Stimulated activated CD8-positive, alpha-beta memory T cell treated with anti-CD3 and anti-CD28 coated beads, Interleukin-4, amount 100 ng/mL, for 48 hours (primary cell): ENCODE results near the gene LMO7.

Experiments used
- DNase-seq: peaks from one replicate; pipeline ENCODE4 v3.0.0-alpha.2; 2020

The LMO7 gene

GRCh38 chr13:75635828-75636435 is at the start of gene LMO7:
LMO7 (plus strand) TSS chr13:75636330; CDS start chr13:75636658, 328 bp downstream.
- peak; percentile 48 for DNase-seq

DNA sequence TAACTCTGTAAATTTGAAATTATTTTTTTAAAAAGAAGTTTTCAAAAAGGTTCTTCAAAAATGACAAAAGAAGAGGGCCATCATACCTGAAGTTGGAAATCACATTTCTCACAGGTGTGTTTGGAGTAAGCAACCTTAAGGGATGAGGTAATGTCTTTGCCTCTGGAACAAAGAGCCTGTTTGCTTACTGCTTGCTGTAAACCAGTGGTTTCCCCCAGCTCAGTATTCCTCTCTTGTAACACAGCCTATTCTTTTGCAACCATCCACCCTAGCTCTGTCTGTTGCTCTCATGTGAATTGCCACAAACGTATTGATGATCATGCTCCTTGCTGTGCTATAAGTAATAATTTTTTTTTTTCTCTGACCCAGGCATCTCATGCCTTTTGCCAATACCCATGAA is 48.5 kb upstream of the LMO7 start:
- DNase-seq = no peak

DNA sequence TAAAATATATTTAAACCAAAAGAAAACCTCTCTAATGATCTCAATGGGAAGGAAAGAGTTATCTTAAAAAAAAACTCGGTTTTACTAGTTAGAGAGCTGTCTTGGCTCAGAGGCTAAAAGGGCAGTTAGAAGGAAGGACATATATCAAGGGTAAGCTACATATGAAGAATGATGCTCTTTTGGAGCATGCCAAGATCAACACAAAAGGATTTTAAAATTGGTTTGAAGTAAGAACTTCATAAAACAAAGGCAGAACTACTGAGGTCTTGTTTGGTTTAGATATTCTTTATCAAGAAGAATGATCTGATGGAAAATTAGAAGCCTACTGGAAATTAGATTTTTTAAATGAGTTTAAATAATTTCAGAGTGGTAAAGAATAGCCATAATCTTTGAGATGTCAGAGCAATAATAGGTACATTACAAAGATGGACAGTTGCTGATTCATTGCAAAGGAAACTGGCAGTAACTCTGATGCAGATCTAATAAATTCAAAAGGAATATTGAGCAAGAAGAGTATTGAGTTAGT is 39.4 kb upstream of the LMO7 start:
- no peak for DNase-seq

DNA sequence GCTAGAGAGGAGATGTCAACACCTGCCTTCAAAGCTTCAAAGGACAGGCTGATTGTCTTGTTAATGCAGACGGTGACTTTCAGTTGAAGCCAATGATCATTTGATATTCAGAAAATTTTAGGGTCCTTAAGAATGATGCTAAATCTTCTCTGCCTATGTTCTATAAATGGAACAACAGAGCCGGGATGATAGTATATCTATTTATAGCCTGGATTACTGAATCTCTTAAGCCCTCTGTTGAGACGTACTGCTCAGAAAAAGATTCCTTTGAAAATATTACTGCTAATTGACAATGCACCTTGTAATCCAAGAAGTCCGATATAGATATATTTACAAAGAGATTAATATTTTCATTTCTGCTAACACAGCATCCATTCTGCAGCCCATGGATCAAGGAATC is 35.8 kb upstream of the LMO7 start:
- DNase-seq = no peak

DNA sequence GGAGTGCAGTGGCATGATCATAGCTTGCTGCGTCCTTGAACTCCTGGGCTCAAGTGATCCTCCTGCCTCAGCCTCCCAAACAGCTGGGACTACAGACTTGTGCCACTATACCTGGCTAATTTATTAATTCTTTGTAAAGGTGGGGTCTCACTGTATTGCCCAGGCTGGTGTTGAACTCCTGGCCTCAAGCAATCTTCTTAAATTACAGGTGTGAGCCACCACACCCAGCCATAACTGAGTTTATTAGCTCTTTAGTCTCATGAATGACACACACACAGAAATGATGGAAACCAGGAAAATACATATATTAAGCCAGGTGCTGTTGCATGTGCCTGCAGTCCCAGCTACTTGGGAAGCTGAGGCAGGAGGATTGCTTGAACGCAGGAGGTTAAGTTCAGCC is 33.1 kb upstream of the LMO7 start:
- no peak for DNase-seq

DNA sequence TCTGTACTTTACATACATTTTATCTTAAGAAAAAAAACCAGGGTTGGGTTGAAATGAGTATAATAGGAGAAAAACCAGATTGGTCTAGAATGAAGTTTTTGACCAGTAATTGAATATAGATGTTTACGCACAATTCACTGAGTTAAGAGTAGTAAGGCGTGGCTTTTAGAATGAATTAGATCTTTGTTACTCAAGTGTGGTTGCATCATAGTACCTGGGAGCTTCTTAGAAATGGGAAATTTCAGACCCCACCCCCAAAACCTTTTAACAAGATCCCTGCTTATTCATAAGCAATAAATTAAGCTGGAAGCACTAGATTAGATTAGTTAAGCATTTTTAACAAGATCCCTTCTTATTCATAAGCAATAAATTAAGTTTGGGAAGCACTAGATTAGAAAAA is 28.7 kb upstream of the LMO7 start:
- no peak for DNase-seq

DNA sequence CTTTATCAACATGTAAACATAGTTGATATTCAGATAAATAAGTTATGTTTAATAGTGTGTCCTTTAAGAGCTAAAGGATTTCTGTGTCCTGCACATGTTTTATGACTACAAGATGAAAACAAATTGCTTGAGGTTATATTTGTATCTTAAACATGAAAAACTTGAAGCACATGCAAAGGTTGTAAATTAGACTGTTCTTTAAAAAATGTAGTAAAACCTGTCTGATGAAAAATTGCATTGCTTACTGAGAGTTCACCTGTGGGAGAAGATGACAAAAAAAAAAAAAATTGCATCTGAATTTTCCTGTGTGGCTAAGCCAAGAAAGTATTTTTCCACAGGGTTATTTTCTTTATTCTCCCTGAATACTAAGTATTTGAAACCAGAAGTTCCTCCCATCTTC is 25.7 kb upstream of the LMO7 start:
- no peak for DNase-seq

- DNase-seq = no peak
Measured at GRCh38 chr13:75612354-75612753, 23.8 kb upstream of the LMO7 start.

- DNase-seq = no peak
Measured at GRCh38 chr13:75617230-75617629, 18.9 kb upstream of the LMO7 start.

- DNase-seq = no peak
Measured at GRCh38 chr13:75618308-75618707, 17.8 kb upstream of the LMO7 start.

- no peak for DNase-seq
Measured at GRCh38 chr13:75620020-75620419, 16.1 kb upstream of the LMO7 start.

GRCh38 chr13:75621147-75621546 is 15.0 kb upstream of the LMO7 start:
- no peak for DNase-seq

DNA sequence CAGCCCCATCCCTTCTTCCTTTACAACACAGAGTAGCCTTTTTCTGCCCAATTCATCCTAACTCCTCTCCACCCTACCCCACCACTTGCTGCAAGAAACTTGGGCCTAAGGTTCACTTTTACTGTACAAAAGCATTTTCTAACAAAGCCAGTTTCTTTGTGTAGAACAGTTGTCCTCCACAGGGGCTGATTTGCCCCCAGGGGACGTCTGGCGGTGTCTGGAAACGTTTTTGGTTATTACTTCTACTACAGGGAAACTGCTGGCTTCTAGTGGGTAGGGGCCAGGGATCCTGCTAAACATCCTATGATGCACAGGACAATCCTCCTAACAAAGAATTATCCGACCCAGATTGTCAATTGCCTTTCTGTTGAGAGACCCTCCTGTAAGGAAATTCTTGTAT is 7.3 kb upstream of the LMO7 start:
- no peak for DNase-seq

GRCh38 chr13:75633285-75633684 is 2.8 kb upstream of the LMO7 start:
- no peak for DNase-seq

DNA sequence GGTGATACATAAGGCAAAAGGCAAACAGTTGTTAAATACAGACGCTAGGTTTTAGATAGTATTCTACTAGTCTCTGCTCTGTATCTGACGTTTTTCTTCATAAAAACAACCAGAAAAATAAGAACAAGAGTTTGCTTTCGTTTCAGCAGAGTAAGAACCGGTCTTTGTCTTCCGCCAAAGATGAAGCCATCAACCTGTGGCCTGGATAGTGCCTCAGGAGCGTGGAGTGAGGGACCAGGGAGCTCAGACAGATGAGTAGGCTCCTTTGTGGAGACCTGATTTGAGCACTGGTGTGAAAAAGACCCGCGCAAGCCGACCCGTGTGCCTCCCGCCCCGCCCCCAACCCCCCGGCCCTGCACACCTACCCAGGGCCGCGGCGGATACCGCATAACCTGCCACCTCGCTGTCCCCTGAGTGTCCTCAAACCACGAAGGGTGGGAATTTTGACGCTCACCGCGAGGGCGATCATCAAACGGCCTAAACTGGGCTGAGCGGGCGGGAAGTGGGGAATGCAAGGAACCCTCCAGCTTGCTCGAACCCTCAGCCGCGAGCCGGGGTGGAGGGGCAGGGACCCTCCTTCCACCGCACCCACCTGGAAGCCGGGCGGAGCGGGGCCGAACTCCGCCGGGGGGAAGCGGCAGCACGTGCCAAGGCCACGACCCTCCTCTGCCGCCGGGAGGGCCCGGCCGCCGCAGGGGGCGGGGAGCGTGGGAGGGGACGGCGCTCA is 866 bp upstream of the LMO7 start:
- no peak for DNase-seq

DNA sequence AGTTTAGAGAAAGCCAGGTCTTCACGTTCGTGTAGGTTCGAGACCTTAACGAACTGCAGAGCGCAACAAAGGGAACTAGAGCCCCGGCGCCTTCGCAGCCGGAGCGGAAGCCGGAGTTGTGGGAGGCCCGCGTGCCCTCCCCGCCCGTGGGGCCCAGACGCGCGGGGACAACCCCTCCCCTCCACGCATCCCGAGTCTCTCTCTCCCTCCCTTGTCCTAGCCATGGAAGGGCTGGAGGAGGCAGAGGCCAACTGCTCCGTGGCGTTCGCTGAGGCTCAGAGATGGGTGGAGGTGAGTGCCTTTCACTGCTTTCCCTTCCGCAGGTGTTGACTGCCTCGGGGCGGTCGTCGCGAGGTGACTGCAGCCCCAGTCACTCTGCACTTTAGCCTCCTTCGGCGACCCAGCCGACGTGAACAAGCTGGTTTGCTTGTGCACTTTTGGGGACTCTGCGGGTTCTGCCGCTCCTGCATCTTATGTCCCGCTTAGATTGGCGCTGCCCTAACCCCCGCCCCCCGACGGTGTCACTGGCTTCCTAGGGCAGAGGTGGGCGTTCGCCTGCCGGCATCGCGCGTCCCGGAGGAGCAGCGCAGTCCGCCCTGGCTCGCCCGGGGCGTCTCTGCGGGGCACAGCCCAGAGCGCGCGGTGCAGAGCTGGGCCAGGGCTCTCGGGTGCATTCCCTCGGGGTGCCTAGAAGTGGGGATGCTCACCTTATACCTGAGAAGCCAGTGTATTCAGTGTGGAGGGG is 478 bp downstream of the LMO7 start:
- DNase-seq = peak; percentile 58

DNA sequence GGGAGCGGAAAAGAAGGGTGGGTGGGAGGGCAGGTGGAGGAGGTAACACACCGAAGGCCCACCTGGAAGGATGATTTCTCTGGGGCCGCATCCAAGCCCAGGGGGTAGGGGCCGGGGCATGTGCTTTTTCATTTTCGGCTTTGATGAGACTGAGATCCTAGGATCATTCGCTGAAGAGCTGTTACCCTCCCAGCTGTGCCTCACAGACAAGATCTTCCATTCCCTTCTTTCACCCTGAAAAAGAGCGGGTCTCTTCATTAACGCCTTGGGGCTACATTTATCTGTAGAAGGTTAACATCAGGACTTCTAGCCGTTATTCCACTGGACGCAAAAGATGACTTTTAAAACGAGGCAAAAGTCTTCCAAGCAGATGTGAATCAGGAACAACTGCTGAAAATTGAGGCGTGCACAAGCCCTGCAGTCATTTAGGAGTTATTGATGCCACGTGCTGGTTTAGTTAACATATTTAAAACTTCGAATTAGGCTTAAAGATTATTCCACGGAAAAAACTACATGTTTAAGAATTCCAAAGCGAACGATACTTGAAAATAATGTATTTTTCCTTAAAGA is 1.1 kb downstream of the LMO7 start:
- DNase-seq = no peak

DNA sequence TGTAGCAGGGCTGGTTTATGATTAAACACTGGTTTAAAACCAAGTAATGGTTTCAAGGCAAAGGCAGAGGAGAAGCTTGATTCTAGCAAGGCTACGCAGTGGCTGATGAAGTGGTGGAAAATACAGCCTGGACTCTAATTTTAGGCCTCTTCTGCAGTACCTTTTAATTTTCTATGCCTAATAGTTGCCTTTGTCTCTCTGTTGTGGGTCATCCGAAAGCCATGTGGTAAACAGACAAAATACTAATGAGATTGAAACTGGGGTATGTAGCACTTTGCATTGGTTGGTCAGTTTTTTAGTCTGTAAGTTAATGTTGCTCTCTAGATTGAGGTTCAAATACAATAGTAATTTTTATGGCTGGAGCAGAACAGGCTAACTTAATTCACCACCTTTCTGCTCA is 3.3 kb downstream of the LMO7 start:
- no peak for DNase-seq

DNA sequence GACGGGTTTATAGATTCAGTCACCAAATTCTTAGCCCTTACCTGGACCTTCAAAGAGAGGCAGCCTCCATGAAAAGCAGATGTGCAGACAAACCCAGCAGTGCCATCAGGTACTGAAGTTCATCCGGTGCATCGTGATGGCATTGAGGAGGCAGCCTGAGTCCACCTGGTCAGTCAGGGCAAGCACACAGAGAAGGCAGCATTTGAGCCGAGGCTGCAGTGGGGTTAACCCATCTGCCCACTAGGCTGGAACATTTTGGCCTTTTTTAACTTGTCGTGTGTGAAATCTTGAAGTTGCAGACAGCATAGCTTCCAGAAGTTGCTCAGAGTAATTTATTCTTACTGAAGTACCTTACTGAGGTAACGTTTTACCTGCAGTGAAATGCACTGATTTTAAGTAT is 4.9 kb downstream of the LMO7 start:
- DNase-seq = no peak

GRCh38 chr13:75643182-75643581 is 7.1 kb downstream of the LMO7 start:
- DNase-seq = no peak

- no peak for DNase-seq
Measured at GRCh38 chr13:75643693-75644092, 7.6 kb downstream of the LMO7 start.

DNA sequence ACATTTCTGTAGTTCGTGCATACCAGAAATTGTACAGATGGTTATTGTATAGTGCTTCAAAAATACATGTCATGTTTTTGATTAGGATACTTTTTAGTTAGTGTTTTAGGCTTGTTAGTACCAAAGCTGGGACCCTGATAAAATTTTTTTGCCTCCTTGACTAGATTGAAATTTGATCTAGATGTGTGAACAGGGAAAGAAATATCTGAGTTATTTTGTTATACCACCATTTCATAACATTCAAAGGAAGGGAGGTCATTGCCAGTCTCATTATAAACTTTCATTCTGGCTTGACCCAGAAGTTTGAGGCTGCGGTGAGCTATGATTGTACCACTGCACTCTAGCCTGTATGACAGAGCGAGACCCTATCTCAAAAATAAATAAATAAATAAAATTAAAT is 9.0 kb downstream of the LMO7 start:
- no peak for DNase-seq

DNA sequence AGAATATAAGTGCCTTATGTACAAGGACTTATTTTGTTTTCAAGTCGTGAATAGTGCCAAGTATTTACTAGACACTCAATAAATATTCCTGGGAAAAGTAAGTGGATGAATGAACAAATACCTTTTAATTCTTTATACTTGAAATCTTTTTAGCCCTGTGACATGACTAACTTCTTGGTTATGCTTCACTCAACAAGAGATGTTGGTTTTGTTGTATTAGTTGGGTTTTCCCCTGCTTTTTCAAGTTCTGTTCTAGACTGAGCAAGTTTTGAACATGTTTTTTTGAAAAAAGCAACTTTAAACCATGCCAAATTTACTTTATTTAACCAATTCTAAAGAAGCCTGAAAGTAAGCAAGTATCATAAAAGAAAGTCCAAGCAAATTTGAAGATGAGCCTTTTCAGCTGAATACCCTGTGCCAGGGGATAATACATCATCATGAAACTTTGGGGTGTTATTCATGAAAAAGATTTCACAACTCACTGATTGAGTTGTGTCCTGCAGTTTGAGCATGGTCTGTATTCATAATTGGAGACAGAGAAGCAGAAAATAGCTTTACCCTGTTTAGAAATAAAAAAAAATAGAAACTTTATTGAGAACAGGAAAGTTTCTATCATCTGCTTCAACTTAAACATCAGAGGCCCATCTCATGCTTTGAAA is 11.1 kb downstream of the LMO7 start:
- no peak for DNase-seq
